Measurements from ENCODE around the gene ZSCAN31. TPM values are rescaled to one million over a fixed set of nuclear protein-coding genes. Genes with fewer than 3 reads are reported as not detected.

Gene ZSCAN31
- total RNA-seq, 1 donor from 2014 or later: 5.8 TPM

- H3K4me3 Mint-ChIP-seq: peak overlapping the region; percentile 90
- H3K27me3 Mint-ChIP-seq (ENCODE audit: low read depth): peaks cover 14% of the 10 kb centered on the region
- H3K9me3 Mint-ChIP-seq: no peaks in the 10 kb centered on the region
- H3K36me3 Mint-ChIP-seq: no peaks in the 10 kb centered on the region
- TF ChIP-seq CTCF (IDR thresholded peaks at IDR 0.05; ENCODE audit: unreplicated experiment): no peak
- peak overlapping the region; percentile 90 for H3K27ac Mint-ChIP-seq
- H3K4me1 Mint-ChIP-seq: peaks cover 31% of the 10 kb centered on the region
- no peak for DNase-seq (ENCODE audit: low spot score in 2 of 2, unreplicated experiment in 2 of 2)
Measured at GRCh38 chr6:28351087-28351486, 15.1 kb upstream of the ZSCAN31 start.

GRCh38 chr6:28349892-28350737, 14.2 kb upstream of the ZSCAN31 start, which contains the start of gene ZKSCAN3:
Gene ZKSCAN3, plus strand, starts transcription at chr6:28349947. Its CDS starts 9,640 bp downstream, at chr6:28359587.
- Mint-ChIP-seq H3K27me3 (ENCODE audit: low read depth) (peaks cover 24% of the 10 kb centered on the region), H3K9me3 (no peaks in the 10 kb centered on the region), H3K4me1 (peaks cover 24% of the 10 kb centered on the region), H3K27ac (peak within 1 kb of the TSS; percentile 90), H3K4me3 (peak within 1 kb of the TSS; percentile 90), H3K36me3 (no peaks in the 10 kb centered on the region)
- peak; percentile 66 to 74 for DNase-seq (ENCODE audit: low spot score in 2 of 2, unreplicated experiment in 2 of 2)
- TF ChIP-seq CTCF (IDR thresholded peaks at IDR 0.05; ENCODE audit: unreplicated experiment): no peak

GRCh38 chr6:28349344-28349891, 13.5 kb upstream of the ZSCAN31 start:
- Mint-ChIP-seq H3K36me3 (no peaks in the 10 kb centered on the region), H3K4me3 (peak overlapping the region; percentile 90), H3K27ac (peak overlapping the region; percentile 90), H3K9me3 (no peaks in the 10 kb centered on the region), H3K27me3 (ENCODE audit: low read depth) (peaks cover 30% of the 10 kb centered on the region), H3K4me1 (peaks cover 24% of the 10 kb centered on the region)
- no peak for TF ChIP-seq CTCF (IDR thresholded peaks at IDR 0.05; ENCODE audit: unreplicated experiment)
- no peak for DNase-seq (ENCODE audit: low spot score in 2 of 2, unreplicated experiment in 2 of 2)

GRCh38 chr6:28347119-28347518, 11.2 kb upstream of the ZSCAN31 start:
- Mint-ChIP-seq H3K4me1 (peaks cover 24% of the 10 kb centered on the region), H3K4me3 (no peak overlapping the region), H3K36me3 (no peaks in the 10 kb centered on the region), H3K27ac (no peak overlapping the region), H3K9me3 (no peaks in the 10 kb centered on the region), H3K27me3 (ENCODE audit: low read depth) (peaks cover 35% of the 10 kb centered on the region)
- no peak for TF ChIP-seq CTCF (IDR thresholded peaks at IDR 0.05; ENCODE audit: unreplicated experiment)
- DNase-seq (ENCODE audit: low spot score in 2 of 2, unreplicated experiment in 2 of 2): no peak

GRCh38 chr6:28345201-28345600, 9.3 kb upstream of the ZSCAN31 start:
- no peak for TF ChIP-seq CTCF (IDR thresholded peaks at IDR 0.05; ENCODE audit: unreplicated experiment)

More at GRCh38 chr6:28345201-28345600, 9.3 kb upstream of the ZSCAN31 start:
- Mint-ChIP-seq H3K4me1 (peaks cover 7% of the 10 kb centered on the region), H3K36me3 (peaks cover 3% of the 10 kb centered on the region), H3K27ac (no peak overlapping the region), H3K4me3 (no peak overlapping the region), H3K9me3 (peaks cover 3% of the 10 kb centered on the region), H3K27me3 (ENCODE audit: low read depth) (peaks cover 35% of the 10 kb centered on the region)
- no peak for DNase-seq (ENCODE audit: low spot score in 2 of 2, unreplicated experiment in 2 of 2)
